NB4 (cell line): ENCODE measurements around the gene COL24A1.

Experiments used
- POLR2A ChIP-seq: IDR thresholded peaks from 2 replicates; pipeline ENCODE4 v1.6.1; 2011; ENCODE audit warnings: mild to moderate bottlenecking; ENCODE audit not compliant: insufficient read length; ENCODE audit errors: extremely low read depth
- TF ChIP-seq, protein P1 (sequence below): IDR thresholded peaks from one replicate; pipeline ENCODE4 v1.5.1; 2012; ENCODE audit warnings: low read depth, low read length

DNA sequence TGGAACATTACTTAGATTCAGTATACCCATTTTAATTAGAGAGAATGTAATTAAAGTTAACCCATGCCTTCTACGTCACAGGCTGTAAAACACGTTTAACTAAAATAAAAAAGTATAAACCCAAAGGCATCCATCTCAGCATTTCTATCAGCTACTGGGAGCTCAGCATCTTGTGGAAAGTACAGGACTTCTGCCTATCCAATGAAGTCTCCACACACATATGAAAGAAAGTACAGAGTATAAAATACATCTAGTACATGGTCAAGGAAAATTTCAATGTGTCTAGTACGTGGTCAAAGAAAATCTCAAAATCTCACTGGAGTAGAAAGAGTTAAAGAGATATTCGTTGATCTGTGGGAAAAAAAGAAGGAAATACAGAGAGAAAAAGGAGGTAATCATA is 306.9 kb downstream of the COL24A1 start:
- TF ChIP-seq, protein P1, sequence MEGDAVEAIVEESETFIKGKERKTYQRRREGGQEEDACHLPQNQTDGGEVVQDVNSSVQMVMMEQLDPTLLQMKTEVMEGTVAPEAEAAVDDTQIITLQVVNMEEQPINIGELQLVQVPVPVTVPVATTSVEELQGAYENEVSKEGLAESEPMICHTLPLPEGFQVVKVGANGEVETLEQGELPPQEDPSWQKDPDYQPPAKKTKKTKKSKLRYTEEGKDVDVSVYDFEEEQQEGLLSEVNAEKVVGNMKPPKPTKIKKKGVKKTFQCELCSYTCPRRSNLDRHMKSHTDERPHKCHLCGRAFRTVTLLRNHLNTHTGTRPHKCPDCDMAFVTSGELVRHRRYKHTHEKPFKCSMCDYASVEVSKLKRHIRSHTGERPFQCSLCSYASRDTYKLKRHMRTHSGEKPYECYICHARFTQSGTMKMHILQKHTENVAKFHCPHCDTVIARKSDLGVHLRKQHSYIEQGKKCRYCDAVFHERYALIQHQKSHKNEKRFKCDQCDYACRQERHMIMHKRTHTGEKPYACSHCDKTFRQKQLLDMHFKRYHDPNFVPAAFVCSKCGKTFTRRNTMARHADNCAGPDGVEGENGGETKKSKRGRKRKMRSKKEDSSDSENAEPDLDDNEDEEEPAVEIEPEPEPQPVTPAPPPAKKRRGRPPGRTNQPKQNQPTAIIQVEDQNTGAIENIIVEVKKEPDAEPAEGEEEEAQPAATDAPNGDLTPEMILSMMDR = no peak
- no peak for TF ChIP-seq POLR2A
